Cardiac fibroblast (primary cell): Measurements from ENCODE around the gene TRIM8.

ENCODE experiments used
- DNase-seq, 2 donors: peaks; one replicate each; pipeline versions ENCODE4 v3.0.0 to v3.0.0-alpha.2; 2010; ENCODE audit warnings: low read depth in 2 of 2
- H3K4me3 ChIP-seq, 2 donors: replicated peaks in 1 of 2; 1 replicate in 1 of 2; 2 replicates in 1 of 2; pipeline ENCODE4 v1.5.1; 2011; ENCODE audit warnings: low read depth in 2 of 2, low read length in 2 of 2, mild to moderate bottlenecking in 2 of 2, moderate library complexity in 1 of 2
- CTCF ChIP-seq: IDR thresholded peaks from one replicate; pipeline ENCODE4 v1.5.1; 2011; ENCODE audit warnings: low read depth, mild to moderate bottlenecking, low read length, inconsistent platforms

TRIM8 gene

GRCh38 chr10:102644066-102644645 is at the start of gene TRIM8:
Gene TRIM8, plus strand, starts transcription at chr10:102644479. Its CDS starts 139 bp downstream, at chr10:102644618.
- no peak for TF ChIP-seq CTCF
- H3K4me3 ChIP-seq: peak within 1 kb of the TSS; percentile 93 to 95
- peak in 1 of 2 donors; percentile 46 for DNase-seq

GRCh38 chr10:102595293-102595692 is 49.0 kb upstream of the TRIM8 start:
- DNase-seq: no peak
- no peak overlapping the region for H3K4me3 ChIP-seq
- TF ChIP-seq CTCF: no peak

- no peak for TF ChIP-seq CTCF
- DNase-seq: no peak
- no peak overlapping the region for H3K4me3 ChIP-seq
These were observed 48.4 kb upstream of the TRIM8 start for GRCh38 chr10:102595897-102596296.

- no peak overlapping the region for H3K4me3 ChIP-seq
- peak; percentile 68 to 77 for DNase-seq
- peak; percentile 87 for TF ChIP-seq CTCF
These were observed 47.7 kb upstream of the TRIM8 start for GRCh38 chr10:102596506-102596971.

GRCh38 chr10:102597131-102597991 is 46.9 kb upstream of the TRIM8 start:
- H3K4me3 ChIP-seq: no peak overlapping the region
- peak in 1 of 2 donors; percentile 52 for DNase-seq
- TF ChIP-seq CTCF: no peak

GRCh38 chr10:102598243-102598642 is 46.0 kb upstream of the TRIM8 start:
- no peak for TF ChIP-seq CTCF
- no peak overlapping the region for H3K4me3 ChIP-seq
- DNase-seq: no peak
